HG03460 (cell line): ENCODE results near the gene DDX3Y.
A peak's percentile ranks its signal among the peaks of the same experiment; 100 is the strongest.

Source experiments
- ATAC-seq: cut with Tn5 transposase; IDR thresholded peaks from one replicate; pipeline ENCODE4 v1.9.1; 2021; ENCODE audit not compliant: unreplicated experiment

The DDX3Y gene

GRCh38 chrY:12904618-12905516, at the start of gene DDX3Y:
DDX3Y (plus strand) TSS chrY:12904868; CDS start chrY:12904937, 69 bp downstream.
- ATAC-seq = peak; percentile 84

DNA sequence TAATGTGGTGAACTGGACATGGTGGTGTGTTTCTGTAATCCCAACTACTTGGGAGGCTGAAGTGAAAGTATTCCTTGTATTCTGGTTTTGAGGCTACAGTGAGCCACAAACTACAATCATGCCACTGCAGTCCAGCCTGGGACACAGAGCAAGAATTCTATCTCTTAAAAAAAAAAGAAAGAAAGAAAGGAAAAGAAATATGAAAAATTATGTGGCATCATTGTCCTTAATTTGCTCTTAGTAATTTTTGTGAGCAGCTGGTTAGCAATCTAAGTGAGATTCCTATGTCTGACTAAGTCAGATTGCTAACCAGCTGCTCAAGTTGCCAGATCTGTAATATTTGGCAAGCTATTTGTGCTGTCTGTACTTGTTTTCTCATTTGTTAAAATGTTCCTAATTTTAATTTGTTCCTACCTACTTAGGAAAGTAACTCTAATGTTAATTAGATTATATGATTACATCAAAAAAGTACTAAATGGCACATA, 48.8 kb upstream of the DDX3Y start:
- no peak for ATAC-seq

- no peak for ATAC-seq
These were observed 36.7 kb upstream of the DDX3Y start for GRCh38 chrY:12867960-12868359.

GRCh38 chrY:12896973-12897372, 7.7 kb upstream of the DDX3Y start:
- ATAC-seq = no peak

GRCh38 chrY:12898604-12899003, 6.1 kb upstream of the DDX3Y start:
- ATAC-seq = no peak

DNA sequence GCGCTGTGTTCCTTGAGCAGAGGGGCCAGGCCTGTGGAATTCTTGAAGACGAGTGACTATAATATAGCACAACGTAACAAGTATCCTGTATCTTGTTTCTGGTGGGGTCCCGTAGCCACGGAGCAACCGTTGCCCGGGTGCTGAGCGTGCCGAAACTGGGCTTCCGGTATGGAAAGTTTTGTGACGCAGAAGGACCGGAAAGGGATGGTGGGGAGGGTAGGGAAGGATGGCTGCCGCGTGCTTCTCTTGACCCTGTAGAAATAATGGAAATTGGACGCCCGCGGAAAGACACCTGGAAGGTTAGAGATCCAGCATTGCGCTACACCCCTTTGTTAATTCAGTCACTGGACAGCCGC, 827 bp downstream of the DDX3Y start:
- ATAC-seq = peak; percentile 47

GRCh38 chrY:12905895-12906294, 1.2 kb downstream of the DDX3Y start:
- no peak for ATAC-seq

- no peak for ATAC-seq
These were observed 8.9 kb downstream of the DDX3Y start for GRCh38 chrY:12913541-12913940.

GRCh38 chrY:12928043-12928442, 23.4 kb downstream of the DDX3Y start:
- ATAC-seq = no peak

DNA sequence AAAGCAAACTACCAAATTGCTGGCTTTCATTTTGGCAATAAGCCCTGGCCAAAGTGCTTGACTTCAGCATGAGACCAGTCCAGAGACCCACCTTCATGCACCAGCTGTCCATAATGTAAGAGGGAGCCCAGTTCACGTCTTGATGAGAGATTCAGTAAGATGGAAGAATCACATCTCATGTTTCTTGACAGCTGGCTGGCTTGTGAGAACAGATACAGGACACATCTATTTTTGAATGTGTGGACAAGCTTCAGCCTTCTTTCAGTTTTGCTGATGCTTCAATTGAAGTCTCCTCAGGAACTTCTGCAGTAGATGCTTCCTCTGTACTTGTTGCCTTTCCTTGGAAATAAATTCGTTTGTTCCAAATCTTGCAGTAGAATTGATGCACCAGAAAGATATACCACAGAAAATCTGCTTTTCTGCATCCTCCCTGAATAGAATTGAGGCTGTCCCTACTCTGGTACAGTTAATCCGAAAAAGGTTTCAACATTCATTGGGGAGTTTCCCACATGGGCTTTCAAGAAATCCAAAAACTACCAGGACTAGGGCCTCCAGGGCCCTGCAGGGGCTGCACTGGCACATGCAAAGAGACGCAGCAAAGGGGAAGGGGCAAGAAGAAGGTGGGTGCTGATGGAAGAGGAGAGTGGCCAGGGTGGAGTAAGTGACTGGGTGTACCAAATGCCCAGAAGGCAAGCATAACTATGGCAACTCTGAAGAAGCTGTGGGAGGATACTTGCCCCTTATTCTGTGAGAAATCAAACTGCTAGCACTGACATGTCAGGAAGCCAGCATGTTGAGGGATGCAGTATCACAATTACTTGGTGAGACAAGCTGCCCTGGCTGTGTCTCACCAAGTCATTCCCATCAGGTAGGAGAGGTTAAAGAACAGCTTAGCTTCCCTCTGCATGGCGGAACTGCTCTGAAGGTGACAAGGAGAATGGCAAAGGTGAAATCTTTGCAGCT, 37.3 kb downstream of the DDX3Y start:
- ATAC-seq = no peak
